Psoas muscle (tissue), 8 donors: ENCODE measurements around the gene DEFB131B. TPM values are rescaled to one million over a fixed set of nuclear protein-coding genes. Genes with fewer than 3 reads are reported as not detected.

Experiments
- ATAC-seq, 4 donors: fragments of 200-7000 bp; cut with Tn5 transposase; one replicate each; pipeline ENCODE4 v1.9.1; 2020; ENCODE audit warnings: moderate library complexity in 3 of 4, mild to moderate bottlenecking in 2 of 4
- DNase-seq, 2 donors: peaks; one replicate each; pipeline ENCODE4 v3.0.0-alpha.2; 2020
- H3K27ac ChIP-seq: fragments of 200-600 bp; one replicate; pipeline ENCODE4 v1.8.0; 2022
- H3K27me3 ChIP-seq, 3 donors: fragments of 200-600 bp in 1 of 3; one replicate each; pipeline versions ENCODE4 v1.6.1 to v1.8.0; 2013 to 2022; ENCODE audit warnings: low read length in 2 of 3, mild to moderate bottlenecking in 2 of 3, moderate library complexity in 1 of 3; ENCODE audit not compliant: insufficient read depth in 3 of 3
- H3K36me3 ChIP-seq, 2 donors: fragments of 200-600 bp in 1 of 2; one replicate each; pipeline versions ENCODE4 v1.6.1 to v1.8.0; 2013 to 2022; ENCODE audit warnings: low read depth in 1 of 2, mild to moderate bottlenecking in 1 of 2, moderate library complexity in 1 of 2; ENCODE audit not compliant: insufficient read depth in 1 of 2
- H3K4me1 ChIP-seq: fragments of 200-600 bp; one replicate; pipeline ENCODE4 v1.8.0; 2022
- H3K4me3 ChIP-seq: fragments of 200-600 bp; one replicate; pipeline ENCODE4 v1.8.0; 2022; ENCODE audit warnings: mild to moderate bottlenecking
- H3K9me3 ChIP-seq: fragments of 200-600 bp; one replicate; pipeline ENCODE4 v1.8.0; 2022
- WGBS, 3 donors: extraction: QIAGEN DNeasy Blood & Tissue Kit; methylation state at CpG; one replicate each; pipeline versions ENCODE4 v1.1.6 to v1.1.7; 2013; 5-methylcytosine and 5-hydroxymethylcytosine counted together
- intact Hi-C, 2 donors: fragments of 100-400 bp; cut with DNase I; formaldehyde crosslinking; loops; one replicate each; pipeline versions ENCODE4 v1.11.0 to v1.14.2; 2022
- polyA plus RNA-seq, 3 donors: library from polyadenylated mRNA; stranded (reverse); fragments of 200-250 nt; gene quantifications; one replicate each; pipeline ENCODE4 v1.2.3, GENCODE V29; 2013
- total RNA-seq, 4 donors: library from RNA; stranded (reverse); fragmentation: NEBNext Ultra II Directional in 2 of 4; extraction: Animal tissue kit (Norgen Biotek cat#: 25700) in 2 of 4; gene quantifications; one replicate each; pipeline versions ENCODE4 v1.2.1 to v1.2.4, GENCODE V29; 2021 to 2023
- TF ChIP-seq, protein P1 (sequence below): fragments of 200-600 bp; IDR thresholded peaks from one replicate; pipeline ENCODE4 v1.8.0; 2022; ENCODE audit warnings: antibody characterized with exemption
- donor health status: healthy with polysubstance abuse.
- donor health status: DM: no; HTN: no; CAD: no; lungs with moderate emphysema.
- donor health status: Bipolar disorder and iron deficiency.
- donor health status: healthy.
- donor health status: DM: yes; HTN: yes; CAD: no.
- donor health status: DM: no; HTN: no; CAD: no.
- donor health status: DM: no; HTN: no; CAD: no.
- donor health status: DM: yes; HTN: yes; CAD: no.

Gene DEFB131B
- total and polyA plus RNA-seq, 7 donors: not detected

DNA sequence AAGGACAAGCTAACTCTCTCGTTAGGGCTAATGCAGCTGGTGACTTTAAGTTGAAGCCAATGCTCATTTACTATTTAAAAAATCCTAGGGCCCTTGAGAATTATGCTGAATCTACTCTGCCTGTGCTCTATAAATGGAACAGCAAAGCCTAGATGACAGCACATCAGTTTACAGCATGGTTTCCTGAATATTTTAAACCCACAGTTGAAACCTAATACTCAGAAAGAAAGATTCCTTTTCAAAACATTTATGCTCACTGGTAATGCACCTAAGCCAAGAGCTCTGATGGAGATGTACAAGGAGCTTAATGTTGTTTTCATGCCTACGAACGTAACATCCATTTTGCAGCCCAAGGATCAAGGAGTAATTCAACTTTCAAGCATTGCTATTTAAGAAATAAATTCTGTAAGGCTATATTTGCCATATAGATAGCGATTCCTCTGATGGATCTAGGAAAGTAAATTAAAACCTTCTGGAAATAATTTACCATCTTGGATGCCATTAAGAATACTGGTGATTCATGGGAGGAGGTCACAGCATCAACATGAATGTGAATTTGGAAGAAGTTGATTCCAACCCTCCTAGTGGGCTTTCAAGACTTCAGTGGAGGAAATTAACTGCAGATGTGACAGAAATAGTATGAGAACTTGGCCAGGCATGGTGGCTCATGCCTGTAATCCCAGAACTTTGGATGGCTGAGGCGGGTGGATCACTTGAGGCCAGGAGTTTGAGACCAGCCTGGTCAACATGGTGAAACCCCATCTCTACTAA, 35.7 kb downstream of the DEFB131B start:
- Histone ChIP-seq H3K4me3 (no peak overlapping the region), H3K36me3 (peaks cover 4 to 65% of the 10 kb centered on the region in 2 donors), H3K4me1 (no peaks in the 10 kb centered on the region), H3K27ac (no peak overlapping the region), H3K27me3 (no peaks in the 10 kb centered on the region), H3K9me3 (no peaks in the 10 kb centered on the region)
- intact Hi-C loops: no loop called here
- 74 to 80% (median 76%) methylated on average over 5 of the region's 5 CpGs for WGBS, 3 donors
- no peak for ATAC-seq
- TF ChIP-seq, protein P1, sequence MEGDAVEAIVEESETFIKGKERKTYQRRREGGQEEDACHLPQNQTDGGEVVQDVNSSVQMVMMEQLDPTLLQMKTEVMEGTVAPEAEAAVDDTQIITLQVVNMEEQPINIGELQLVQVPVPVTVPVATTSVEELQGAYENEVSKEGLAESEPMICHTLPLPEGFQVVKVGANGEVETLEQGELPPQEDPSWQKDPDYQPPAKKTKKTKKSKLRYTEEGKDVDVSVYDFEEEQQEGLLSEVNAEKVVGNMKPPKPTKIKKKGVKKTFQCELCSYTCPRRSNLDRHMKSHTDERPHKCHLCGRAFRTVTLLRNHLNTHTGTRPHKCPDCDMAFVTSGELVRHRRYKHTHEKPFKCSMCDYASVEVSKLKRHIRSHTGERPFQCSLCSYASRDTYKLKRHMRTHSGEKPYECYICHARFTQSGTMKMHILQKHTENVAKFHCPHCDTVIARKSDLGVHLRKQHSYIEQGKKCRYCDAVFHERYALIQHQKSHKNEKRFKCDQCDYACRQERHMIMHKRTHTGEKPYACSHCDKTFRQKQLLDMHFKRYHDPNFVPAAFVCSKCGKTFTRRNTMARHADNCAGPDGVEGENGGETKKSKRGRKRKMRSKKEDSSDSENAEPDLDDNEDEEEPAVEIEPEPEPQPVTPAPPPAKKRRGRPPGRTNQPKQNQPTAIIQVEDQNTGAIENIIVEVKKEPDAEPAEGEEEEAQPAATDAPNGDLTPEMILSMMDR: no peak
- DNase-seq: no peak

DNA sequence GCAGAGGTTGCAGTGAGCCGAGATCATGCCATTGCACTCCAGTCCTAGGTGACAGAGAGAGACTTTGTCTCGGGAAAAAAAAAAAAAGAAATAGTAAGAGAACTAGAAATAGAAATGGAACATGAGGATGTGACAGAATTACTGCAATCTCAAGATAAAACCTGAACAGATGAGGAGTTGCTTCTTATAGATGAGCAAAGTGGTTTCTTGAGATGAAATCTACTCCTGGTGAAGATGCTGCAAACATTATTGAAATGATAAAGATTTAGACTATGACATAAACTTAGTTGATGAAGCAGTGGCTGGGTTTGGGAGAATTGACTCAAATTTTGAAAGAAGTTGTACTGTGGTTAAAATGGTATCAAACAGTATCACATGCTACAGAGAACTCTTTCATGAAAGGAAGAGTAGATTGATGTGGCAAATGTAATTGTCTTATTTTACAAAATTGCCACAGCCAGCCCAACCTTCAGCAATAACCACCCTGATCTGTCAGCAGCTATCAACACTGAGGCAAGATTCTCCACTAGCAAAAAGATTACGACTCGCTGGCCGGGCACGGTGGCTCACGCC, 36.5 kb downstream of the DEFB131B start:
- no peak overlapping the region for H3K4me3 ChIP-seq
- H3K27ac ChIP-seq: no peak overlapping the region
- no peaks in the 10 kb centered on the region for H3K27me3 ChIP-seq
- intact Hi-C loops: no loop called here
- ATAC-seq (no peak), DNase-seq (no peak)
- H3K4me1 ChIP-seq: no peaks in the 10 kb centered on the region
- TF ChIP-seq, protein P1: no peak
- peaks cover 4 to 65% of the 10 kb centered on the region in 2 donors for H3K36me3 ChIP-seq
- H3K9me3 ChIP-seq: no peaks in the 10 kb centered on the region
- WGBS, 3 donors: 92 to 97% (median 97%) methylated on average over 7 of the region's 7 CpGs

DNA sequence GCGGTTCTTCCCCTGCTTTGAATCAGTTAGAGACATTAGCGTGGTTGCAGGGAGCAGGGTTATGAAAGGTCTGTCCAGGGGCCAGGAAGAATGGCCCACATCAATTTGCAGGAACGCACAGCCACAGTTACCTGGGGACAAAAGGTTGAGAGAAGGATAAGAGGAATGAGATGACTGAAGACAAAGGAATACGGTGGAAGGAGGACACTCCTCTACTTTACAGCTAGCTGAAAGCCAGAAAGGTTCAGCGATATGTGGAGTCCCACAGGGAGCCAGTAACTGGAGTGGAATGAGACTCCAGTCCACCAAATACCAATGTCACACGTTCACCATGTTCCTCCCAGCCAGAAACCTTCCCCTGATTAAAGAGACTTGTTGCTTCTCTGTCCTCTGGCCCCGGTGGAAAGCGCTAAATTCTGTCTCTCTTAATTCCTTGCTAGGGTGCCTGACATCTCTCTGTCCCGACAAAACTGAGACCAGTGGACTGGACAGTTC, 39.4 kb downstream of the DEFB131B start:
- ATAC-seq: no peak
- 86 to 88% (median 86%) methylated on average over 9 of the region's 9 CpGs for WGBS, 3 donors
- DNase-seq: no peak
- intact Hi-C loops: no loop called here
- Histone ChIP-seq H3K4me3 (no peak overlapping the region), H3K4me1 (no peaks in the 10 kb centered on the region), H3K36me3 (peaks cover 4 to 68% of the 10 kb centered on the region in 2 donors), H3K27me3 (no peaks in the 10 kb centered on the region), H3K9me3 (no peaks in the 10 kb centered on the region), H3K27ac (no peak overlapping the region)
- TF ChIP-seq, protein P1: no peak

DNA sequence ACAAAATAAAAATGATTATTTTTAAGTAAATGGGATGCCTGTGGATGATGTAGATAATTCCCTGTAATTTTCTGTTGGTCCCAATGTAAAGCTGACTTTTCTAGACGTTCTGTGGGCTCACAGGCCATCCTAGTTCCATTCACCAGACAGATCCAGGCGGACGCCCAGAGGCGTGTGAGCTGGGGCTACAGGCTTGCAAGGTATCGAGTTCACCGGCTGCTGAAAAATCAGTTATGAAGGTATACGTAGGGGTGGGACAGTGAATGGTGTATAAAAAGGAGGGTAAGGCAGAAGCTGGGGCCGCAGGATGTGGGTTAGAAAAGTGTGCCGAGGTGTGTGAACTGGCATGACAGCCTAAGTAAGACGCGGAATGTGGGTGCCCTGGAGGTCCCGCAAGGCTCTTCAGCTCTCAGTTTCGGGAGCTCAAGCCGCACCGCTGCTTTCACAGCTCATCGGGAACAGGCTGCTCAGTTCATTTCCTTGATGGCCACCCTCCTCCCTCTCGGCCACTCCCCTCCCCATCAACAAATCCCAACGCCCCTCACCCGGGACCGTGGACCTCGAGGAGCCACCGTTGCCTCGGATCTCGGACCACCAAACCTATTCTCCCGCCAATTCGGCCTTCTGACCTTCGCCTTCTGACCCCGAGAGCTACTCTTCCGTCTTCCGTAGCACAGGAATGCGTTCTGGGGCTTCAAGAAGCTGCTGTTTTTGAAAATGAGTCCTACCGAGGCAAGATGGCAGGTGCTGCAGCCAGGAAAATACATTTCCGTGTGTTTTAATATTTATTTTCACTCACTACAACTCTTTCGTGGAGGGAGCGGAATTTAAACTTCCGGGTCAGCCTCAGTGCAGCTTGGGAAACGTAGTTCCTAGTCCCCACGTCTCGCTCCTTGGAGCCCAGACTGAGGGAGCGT, 49.8 kb downstream of the DEFB131B start, which contains the start of gene XNDC1N:
TSS of gene XNDC1N (minus strand) at position 775 of the 917 bp plus-strand sequence. CDS start 5,241 bp downstream, outside the sequence.
- Histone ChIP-seq H3K36me3 (peaks cover 0 to 8% of the 10 kb centered on the region in 2 donors), H3K27me3 (no peaks in the 10 kb centered on the region), H3K4me3 (peak within 1 kb of the TSS; percentile 82), H3K4me1 (peaks cover 34% of the 10 kb centered on the region), H3K27ac (peak within 1 kb of the TSS; percentile 89), H3K9me3 (no peaks in the 10 kb centered on the region)
- DNase-seq (peak; percentile 58 to 68), ATAC-seq (peak; percentile 89 to 94 (median 90))
- 0 to 1% (median 0%) methylated on average over 39 to 40 of the region's 40 CpGs for WGBS, 3 donors
- intact Hi-C loops: no loop called here
- TF ChIP-seq, protein P1: no peak
